ENCODE results near the gene GPR176.

DNA sequence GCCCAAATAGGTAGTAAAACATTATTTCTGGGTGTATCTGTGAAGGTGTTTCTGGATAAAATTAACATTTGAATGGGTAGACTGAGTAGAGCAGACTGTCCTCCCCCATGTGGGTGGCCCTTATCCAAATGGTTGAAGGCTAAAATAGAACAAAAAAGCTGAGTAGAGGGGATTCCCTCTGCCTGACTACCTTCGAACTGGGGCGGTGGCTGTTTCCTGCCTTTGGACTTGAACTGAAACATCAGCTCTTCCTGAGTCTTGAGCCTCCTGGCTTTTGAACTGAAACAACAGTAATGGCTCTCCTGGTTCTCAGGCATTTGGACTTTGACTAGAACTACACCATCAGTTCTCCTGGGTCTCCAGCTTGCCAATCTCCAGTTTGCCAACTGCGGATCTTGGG lies 4.4 kb upstream of the GPR176 start:
- TF ChIP-seq, protein P1, sequence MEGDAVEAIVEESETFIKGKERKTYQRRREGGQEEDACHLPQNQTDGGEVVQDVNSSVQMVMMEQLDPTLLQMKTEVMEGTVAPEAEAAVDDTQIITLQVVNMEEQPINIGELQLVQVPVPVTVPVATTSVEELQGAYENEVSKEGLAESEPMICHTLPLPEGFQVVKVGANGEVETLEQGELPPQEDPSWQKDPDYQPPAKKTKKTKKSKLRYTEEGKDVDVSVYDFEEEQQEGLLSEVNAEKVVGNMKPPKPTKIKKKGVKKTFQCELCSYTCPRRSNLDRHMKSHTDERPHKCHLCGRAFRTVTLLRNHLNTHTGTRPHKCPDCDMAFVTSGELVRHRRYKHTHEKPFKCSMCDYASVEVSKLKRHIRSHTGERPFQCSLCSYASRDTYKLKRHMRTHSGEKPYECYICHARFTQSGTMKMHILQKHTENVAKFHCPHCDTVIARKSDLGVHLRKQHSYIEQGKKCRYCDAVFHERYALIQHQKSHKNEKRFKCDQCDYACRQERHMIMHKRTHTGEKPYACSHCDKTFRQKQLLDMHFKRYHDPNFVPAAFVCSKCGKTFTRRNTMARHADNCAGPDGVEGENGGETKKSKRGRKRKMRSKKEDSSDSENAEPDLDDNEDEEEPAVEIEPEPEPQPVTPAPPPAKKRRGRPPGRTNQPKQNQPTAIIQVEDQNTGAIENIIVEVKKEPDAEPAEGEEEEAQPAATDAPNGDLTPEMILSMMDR (IDR thresholded peaks at IDR 0.05) = no peak
- TF ChIP-seq POLR2A (IDR thresholded peaks at IDR 0.05) (no peak), EP300 (IDR thresholded peaks at IDR 0.05) (no peak)

Data from sigmoid colon (tissue), 4 donors.